ENCODE data around the gene PANK1.

DNA sequence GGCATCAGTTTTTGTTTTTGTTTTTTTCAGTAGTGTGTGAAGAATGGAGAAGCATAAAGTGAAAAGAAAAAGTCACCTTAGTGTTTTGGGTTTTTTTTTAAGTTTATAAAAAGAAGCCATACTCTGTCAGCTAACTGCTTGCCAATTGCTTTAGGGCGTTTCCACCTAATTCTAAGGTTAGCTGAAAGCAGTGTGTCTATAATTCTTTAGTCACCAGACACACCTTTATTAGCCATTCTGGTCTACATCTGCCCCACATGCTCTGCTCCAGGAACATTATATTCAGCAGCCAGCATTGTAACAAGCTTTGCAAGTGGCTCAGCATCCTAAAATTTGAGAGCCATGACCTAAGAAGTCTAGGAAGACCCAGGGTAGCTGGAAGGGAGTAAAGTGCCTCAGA is 95.5 kb downstream of the PANK1 start:
- TF ChIP-seq, protein P1, sequence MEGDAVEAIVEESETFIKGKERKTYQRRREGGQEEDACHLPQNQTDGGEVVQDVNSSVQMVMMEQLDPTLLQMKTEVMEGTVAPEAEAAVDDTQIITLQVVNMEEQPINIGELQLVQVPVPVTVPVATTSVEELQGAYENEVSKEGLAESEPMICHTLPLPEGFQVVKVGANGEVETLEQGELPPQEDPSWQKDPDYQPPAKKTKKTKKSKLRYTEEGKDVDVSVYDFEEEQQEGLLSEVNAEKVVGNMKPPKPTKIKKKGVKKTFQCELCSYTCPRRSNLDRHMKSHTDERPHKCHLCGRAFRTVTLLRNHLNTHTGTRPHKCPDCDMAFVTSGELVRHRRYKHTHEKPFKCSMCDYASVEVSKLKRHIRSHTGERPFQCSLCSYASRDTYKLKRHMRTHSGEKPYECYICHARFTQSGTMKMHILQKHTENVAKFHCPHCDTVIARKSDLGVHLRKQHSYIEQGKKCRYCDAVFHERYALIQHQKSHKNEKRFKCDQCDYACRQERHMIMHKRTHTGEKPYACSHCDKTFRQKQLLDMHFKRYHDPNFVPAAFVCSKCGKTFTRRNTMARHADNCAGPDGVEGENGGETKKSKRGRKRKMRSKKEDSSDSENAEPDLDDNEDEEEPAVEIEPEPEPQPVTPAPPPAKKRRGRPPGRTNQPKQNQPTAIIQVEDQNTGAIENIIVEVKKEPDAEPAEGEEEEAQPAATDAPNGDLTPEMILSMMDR (IDR thresholded peaks at IDR 0.05; ENCODE audit: low read depth, low read length) = no peak
- TF ChIP-seq EZH2phosphoT487 (IDR thresholded peaks at IDR 0.05; ENCODE audit: low read depth) = no peak
